Measurements from ENCODE around the gene MICAL2.

- TF ChIP-seq RAD21 (IDR thresholded peaks at IDR 0.05; ENCODE audit: low read depth) (no peak), ZBTB7A (IDR thresholded peaks at IDR 0.05; ENCODE audit: low read depth) (no peak), TEAD4 (IDR thresholded peaks at IDR 0.05) (no peak)
These were observed 137.3 kb downstream of the MICAL2 start for GRCh38 chr11:12247543-12248254.

Data from Ishikawa (cell line).